Measurements from ENCODE around the gene TMEM107. TPM values are rescaled to one million over a fixed set of nuclear protein-coding genes. Genes with fewer than 3 reads are reported as not detected.

TMEM107 gene
- total RNA-seq, 4 donors from 2014 or later, result 15.9 to 21.0 (median 17.6) TPM

DNA sequence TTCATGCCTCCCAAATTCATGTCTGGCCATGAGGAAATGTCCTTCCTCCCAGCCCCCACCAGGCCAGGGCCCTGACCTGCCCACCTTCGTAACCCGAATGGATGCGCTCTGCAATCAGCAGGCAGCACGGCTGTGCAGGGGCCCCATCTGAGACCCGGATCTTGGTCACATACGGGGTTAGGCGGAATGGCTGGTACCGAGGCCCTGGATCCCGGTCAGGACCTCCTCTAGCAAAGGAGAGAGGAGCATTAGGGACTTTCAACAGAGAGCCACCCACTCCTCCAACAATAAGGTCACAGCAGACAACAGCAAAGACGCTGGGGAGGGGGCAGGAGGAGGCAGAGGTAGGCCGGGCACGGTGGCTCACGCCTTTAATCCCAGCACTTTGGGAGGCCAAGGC is 27.6 kb downstream of the TMEM107 start:
- intact Hi-C loops (cut with DNase I; ENCODE audit: low total_unique reads), result no loop called here
- no peak overlapping the region for H3K4me3 ChIP-seq (ENCODE audit: low read depth, poor library complexity, severe bottlenecking)
- DNase-seq (ENCODE audit: low spot score in 2 of 2), result no peak
- TF ChIP-seq, protein P1, sequence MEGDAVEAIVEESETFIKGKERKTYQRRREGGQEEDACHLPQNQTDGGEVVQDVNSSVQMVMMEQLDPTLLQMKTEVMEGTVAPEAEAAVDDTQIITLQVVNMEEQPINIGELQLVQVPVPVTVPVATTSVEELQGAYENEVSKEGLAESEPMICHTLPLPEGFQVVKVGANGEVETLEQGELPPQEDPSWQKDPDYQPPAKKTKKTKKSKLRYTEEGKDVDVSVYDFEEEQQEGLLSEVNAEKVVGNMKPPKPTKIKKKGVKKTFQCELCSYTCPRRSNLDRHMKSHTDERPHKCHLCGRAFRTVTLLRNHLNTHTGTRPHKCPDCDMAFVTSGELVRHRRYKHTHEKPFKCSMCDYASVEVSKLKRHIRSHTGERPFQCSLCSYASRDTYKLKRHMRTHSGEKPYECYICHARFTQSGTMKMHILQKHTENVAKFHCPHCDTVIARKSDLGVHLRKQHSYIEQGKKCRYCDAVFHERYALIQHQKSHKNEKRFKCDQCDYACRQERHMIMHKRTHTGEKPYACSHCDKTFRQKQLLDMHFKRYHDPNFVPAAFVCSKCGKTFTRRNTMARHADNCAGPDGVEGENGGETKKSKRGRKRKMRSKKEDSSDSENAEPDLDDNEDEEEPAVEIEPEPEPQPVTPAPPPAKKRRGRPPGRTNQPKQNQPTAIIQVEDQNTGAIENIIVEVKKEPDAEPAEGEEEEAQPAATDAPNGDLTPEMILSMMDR (IDR thresholded peaks at IDR 0.05), result no peak
- TF ChIP-seq POLR2A (IDR thresholded peaks at IDR 0.05), result no peak
- WGBS, 2 donors, result 89 to 90% methylated on average over 9 to 13 of the region's 13 CpGs

DNA sequence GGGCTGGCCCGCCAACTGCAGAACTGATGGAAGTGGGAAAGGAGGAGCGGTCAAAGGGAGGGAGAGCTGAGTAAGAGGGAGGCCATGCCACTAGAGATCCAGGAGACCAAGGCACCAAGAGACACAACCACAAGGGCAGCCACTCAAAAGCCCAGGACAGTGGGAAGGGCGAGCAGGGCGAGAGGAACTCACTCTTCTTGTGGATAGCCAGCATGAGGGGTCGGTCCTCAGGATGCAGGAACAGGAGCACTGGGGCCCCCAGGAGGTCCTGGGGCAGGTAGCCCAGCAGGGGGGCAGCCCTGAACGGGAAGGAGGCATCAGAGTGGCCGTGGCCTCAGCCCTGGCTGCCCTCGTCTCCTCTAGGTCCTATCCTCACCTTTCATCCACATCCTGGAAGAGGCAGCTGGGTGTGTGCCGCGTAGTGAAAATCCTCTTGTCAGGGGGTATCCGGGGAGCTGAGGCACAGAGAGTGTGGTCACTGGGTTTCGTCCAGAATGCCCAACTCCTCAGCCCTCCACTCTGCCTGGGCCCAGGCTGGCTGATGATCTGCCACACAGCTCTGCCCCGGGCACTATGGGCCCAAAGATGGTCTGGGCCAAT is 28.3 kb downstream of the TMEM107 start:
- WGBS, 2 donors, result 90 to 91% methylated on average over 13 of the region's 13 CpGs
- no peak overlapping the region for H3K4me3 ChIP-seq (ENCODE audit: low read depth, poor library complexity, severe bottlenecking)
- no peak for TF ChIP-seq POLR2A (IDR thresholded peaks at IDR 0.05)
- TF ChIP-seq, protein P1 (IDR thresholded peaks at IDR 0.05), result no peak
- intact Hi-C loops (cut with DNase I; ENCODE audit: low total_unique reads), result no loop called here
- DNase-seq (ENCODE audit: low spot score in 2 of 2), result no peak

DNA sequence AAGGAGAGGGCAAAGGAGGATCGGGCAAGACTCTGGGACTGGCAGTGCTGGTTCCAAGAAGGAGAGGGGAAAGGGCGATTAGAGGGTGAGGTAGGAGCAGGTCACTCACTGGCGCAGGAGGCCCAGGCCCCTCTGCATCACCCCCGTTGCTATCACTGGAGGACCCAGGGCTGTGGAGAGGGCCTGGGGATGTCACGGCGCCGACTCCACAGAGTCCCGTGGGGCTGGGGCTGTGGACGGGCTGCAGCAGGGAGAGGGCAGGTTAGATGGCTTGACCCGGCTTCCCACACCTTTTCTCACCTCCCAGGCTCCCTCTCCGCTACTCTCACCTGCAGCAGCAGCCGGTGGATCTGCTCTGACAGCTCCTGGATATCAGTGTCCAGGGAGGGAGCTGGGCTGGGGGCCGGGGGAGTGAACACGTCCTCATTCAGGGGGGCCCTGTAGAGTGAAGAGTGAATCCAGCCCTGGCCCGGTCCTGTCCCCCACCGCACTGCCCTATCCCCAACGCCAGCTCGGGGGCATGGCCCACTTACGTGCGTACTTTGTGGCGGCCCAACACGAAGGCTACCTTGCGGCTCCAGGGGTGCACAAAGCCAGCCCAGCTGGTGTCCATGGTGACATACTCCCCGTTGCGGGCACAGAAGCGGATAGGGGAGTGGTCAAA is 28.9 kb downstream of the TMEM107 start:
- TF ChIP-seq POLR2A (IDR thresholded peaks at IDR 0.05), result no peak
- TF ChIP-seq, protein P1 (IDR thresholded peaks at IDR 0.05), result no peak
- no peak overlapping the region for H3K4me3 ChIP-seq (ENCODE audit: low read depth, poor library complexity, severe bottlenecking)
- intact Hi-C loops (cut with DNase I; ENCODE audit: low total_unique reads), result no loop called here
- 91 to 93% methylated on average over 25 to 26 of the region's 26 CpGs for WGBS, 2 donors
- DNase-seq (ENCODE audit: low spot score in 2 of 2), result peak in 1 of 2 donors; percentile 85

DNA sequence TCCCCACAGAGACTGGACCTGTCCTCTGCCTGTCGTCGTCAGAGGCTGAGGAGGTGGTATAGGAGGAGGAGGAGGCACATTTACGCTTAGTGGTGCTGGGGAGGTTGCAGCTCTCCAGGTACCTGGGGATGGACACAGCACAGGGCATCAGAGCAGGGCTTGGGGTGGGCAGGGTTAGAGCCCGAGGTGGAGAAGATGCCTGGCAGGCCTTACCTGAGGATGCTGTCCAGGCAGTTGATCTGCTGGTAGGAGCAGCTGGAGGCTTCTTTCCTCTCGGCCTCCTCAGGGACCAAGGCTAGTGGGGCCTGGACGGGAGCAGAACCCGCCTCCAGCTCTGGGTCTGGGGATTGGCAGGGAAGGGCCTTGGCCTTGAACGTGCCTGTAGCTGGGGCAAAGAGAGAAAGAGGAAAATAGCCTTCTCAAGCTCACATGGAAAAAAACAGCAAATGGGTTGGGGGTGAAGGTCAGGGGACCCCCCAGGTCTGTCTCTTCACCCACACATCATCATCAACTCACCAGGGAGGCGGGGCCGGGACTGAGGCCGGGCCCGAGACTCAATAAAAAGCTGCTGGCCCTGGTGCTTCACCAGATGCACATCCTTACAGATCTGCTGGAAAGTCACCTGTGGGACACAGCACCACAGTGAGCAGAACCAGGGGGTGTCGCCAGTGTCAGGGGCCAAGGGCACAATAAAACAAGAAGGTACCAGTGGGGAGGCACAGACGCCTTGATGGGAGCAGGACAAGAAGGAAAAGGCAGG is 29.6 kb downstream of the TMEM107 start:
- no peak for DNase-seq (ENCODE audit: low spot score in 2 of 2)
- TF ChIP-seq, protein P1 (IDR thresholded peaks at IDR 0.05), result no peak
- H3K4me3 ChIP-seq (ENCODE audit: low read depth, poor library complexity, severe bottlenecking), result no peak overlapping the region
- WGBS, 2 donors, result 90 to 95% methylated on average over 14 of the region's 14 CpGs
- intact Hi-C loops (cut with DNase I; ENCODE audit: low total_unique reads), result no loop called here

DNA sequence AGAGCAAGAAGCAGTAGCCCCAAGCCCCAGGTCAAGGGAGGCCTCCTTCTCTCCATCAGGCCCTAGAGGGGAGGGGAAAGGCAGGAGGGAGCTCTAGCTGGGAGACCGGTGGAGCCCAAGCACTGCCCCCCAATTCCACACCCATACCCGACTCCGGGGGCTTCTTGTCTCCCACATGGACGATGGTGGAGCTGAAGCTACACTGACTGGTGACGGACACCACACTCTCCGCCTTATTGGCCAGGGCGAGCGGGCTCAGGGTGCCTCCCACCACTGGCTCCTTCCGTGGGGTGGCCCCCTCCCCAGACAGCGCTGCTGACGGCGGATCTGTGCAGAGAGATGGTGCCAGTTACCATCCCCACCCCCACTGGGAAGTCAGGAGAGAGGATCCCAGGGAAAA is 30.4 kb downstream of the TMEM107 start:
- no peak for DNase-seq (ENCODE audit: low spot score in 2 of 2)
- TF ChIP-seq POLR2A (IDR thresholded peaks at IDR 0.05), result no peak
- TF ChIP-seq, protein P1 (IDR thresholded peaks at IDR 0.05), result no peak
- WGBS, 2 donors, result 88 to 92% methylated on average over 12 of the region's 12 CpGs
- no peak overlapping the region for H3K4me3 ChIP-seq (ENCODE audit: low read depth, poor library complexity, severe bottlenecking)
- intact Hi-C loops (cut with DNase I; ENCODE audit: low total_unique reads), result no loop called here

All from lower leg skin (tissue), 4 donors.